ENCODE measurements around the gene ARL6IP1.
"Not testable (repeated sequence)": the region's sequence is repeated elsewhere in the genome, so short reads cannot be mapped to it uniquely, and the experiment has no call there.

Gene ARL6IP1

DNA sequence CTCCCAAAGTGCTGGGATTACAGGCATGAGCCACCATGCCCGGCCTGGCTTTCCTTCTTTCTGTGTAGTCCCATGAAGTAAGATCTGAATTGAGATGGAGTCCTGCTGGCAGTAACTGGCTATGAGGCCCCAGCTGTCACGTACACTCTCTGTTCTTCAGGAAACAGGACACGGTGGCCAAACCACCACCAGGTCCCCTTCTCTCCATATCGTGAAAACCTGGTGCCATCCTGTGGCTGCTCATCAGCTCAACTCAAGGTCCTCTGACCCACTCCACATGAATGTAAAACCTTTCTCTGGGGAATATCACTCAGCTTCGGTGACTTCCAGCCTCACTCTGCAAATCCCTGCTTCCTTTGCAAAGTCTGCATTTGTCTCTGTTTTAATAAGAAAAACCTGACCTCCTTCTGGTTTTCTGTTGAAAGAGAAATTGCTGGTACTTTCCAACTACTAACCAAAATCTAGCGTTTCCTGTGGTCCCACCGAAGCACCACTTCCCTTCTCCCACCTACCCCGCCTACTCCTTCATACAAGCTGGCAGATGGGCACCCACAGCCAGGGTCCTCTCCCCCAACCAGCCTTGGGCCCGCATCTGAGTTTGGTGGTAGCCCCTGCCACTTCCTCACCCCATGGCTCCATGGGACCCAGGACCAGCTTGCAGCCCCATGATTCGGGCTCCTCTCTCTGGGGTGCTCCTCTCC, 43.2 kb downstream of the ARL6IP1 start:
- not testable (repeated sequence) for DNase-seq

GRCh38 chr16:18756639-18757038, 44.7 kb downstream of the ARL6IP1 start:
- not testable (repeated sequence) for DNase-seq

GRCh38 chr16:18742870-18743269, 58.5 kb downstream of the ARL6IP1 start:
- not testable (repeated sequence) for DNase-seq
